Body of pancreas (tissue), 4 donors: ENCODE results near the gene PERCC1. TPM values are rescaled to one million over a fixed set of nuclear protein-coding genes. Genes with fewer than 3 reads are reported as not detected.

Experiments
- ATAC-seq: fragments of 150-250 bp; one replicate; pipeline ENCODE4 v1.9.1; 2016
- DNase-seq, 4 donors: peaks; one replicate each; pipeline ENCODE4 v3.0.0-alpha.2; 2019
- H3K27ac ChIP-seq, 4 donors: fragments of 200-600 bp; sonication (generic); 1 replicate in 3 of 4; 2 replicates in 1 of 4; pipeline versions ENCODE4 v1.5.1 to v1.6.1; 2016 to 2019; ENCODE audit warnings: mild to moderate bottlenecking in 1 of 4, mixed read lengths in 1 of 4, moderate library complexity in 1 of 4
- H3K27me3 ChIP-seq, 2 donors: fragments of 200-600 bp; sonication (generic); one replicate each; pipeline ENCODE4 v1.6.0; 2016; ENCODE audit warnings: mild to moderate bottlenecking in 1 of 2
- H3K36me3 ChIP-seq, 2 donors: fragments of 200-600 bp; sonication (generic); replicated peaks in 1 of 2; 2 replicates each; pipeline ENCODE4 v1.5.1; 2016; ENCODE audit warnings: low read depth in 2 of 2; ENCODE audit not compliant: insufficient read depth in 1 of 2
- H3K4me1 ChIP-seq: fragments of 200-600 bp; sonication (generic); one replicate; pipeline ENCODE4 v1.6.0; 2016
- H3K4me3 ChIP-seq, 2 donors: fragments of 200-600 bp; sonication (generic); 1 replicate in 1 of 2; 2 replicates in 1 of 2; pipeline ENCODE4 v1.5.1; 2016 to 2019
- H3K9me3 ChIP-seq, 3 donors: fragments of 200-600 bp; sonication (generic); 1 replicate in 2 of 3; 2 replicates in 1 of 3; pipeline ENCODE4 v1.5.1; 2016
- POLR2A ChIP-seq, 3 donors: fragments of 450-650 bp; IDR thresholded peaks; one replicate each; pipeline ENCODE4 v1.6.1; 2016; ENCODE audit warnings: antibody characterized with exemption in 3 of 3, mild to moderate bottlenecking in 2 of 3
- WGBS, 2 donors: methylation state at CpG; one replicate each; pipeline ENCODE4 v1.1.5; 2017; 5-methylcytosine and 5-hydroxymethylcytosine counted together
- intact Hi-C: fragments of 100-400 bp; cut with DNase I; formaldehyde crosslinking; loops from one replicate; pipeline ENCODE4 v1.15.1; 2023
- total RNA-seq, 2 donors: library from RNA; depleted of rRNA; stranded (reverse); fragments of >200 nt; gene quantifications; one replicate each; pipeline ENCODE4 v1.1.0, GENCODE V29; 2016
- TF ChIP-seq, protein P1 (sequence below), 7 experiments: fragments of 450-650 bp in 4 of 7; fragments of 200-600 bp in 3 of 7; sonication (generic) in 3 of 7; IDR thresholded peaks; one replicate each; pipeline ENCODE4 v1.5.1; 2016 to 2019; ENCODE audit warnings: antibody characterized with exemption in 7 of 7

The PERCC1 gene
- total RNA-seq, 2 donors from 2014 or later, result not detected

- no peaks in the 10 kb centered on the region for H3K9me3 ChIP-seq
- peak; percentile 50 to 58 (median 52) for DNase-seq
- peak overlapping the region; percentile 60 to 84 (median 78) for H3K27ac ChIP-seq
- intact Hi-C loops, result no loop called here
- H3K36me3 ChIP-seq, result no peaks in the 10 kb centered on the region
- ATAC-seq, result peak; percentile 42
- H3K27me3 ChIP-seq, result no peaks in the 10 kb centered on the region
- 3 to 73% methylated on average over 2 to 74 of the region's 85 CpGs for WGBS, 2 donors
- peak overlapping the region; percentile 90 to 96 for H3K4me3 ChIP-seq
- peak in 2 of 3 donors; percentile 24 to 30 for TF ChIP-seq POLR2A (IDR thresholded peaks at IDR 0.05)
- TF ChIP-seq, protein P1, sequence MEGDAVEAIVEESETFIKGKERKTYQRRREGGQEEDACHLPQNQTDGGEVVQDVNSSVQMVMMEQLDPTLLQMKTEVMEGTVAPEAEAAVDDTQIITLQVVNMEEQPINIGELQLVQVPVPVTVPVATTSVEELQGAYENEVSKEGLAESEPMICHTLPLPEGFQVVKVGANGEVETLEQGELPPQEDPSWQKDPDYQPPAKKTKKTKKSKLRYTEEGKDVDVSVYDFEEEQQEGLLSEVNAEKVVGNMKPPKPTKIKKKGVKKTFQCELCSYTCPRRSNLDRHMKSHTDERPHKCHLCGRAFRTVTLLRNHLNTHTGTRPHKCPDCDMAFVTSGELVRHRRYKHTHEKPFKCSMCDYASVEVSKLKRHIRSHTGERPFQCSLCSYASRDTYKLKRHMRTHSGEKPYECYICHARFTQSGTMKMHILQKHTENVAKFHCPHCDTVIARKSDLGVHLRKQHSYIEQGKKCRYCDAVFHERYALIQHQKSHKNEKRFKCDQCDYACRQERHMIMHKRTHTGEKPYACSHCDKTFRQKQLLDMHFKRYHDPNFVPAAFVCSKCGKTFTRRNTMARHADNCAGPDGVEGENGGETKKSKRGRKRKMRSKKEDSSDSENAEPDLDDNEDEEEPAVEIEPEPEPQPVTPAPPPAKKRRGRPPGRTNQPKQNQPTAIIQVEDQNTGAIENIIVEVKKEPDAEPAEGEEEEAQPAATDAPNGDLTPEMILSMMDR (IDR thresholded peaks at IDR 0.05), result peak; percentile 34 to 44 (median 39)
- peaks cover 30% of the 10 kb centered on the region for H3K4me1 ChIP-seq
Observed at GRCh38 chr16:1413684-1414531, 17.0 kb upstream of the PERCC1 start.

- Histone ChIP-seq H3K27ac (peak within 1 kb of the TSS; percentile 60 to 84 (median 78)), H3K36me3 (no peaks in the 10 kb centered on the region), H3K9me3 (no peaks in the 10 kb centered on the region), H3K27me3 (no peaks in the 10 kb centered on the region), H3K4me1 (peaks cover 36% of the 10 kb centered on the region), H3K4me3 (peak within 1 kb of the TSS; percentile 90 to 96)
- ATAC-seq (peak; percentile 81), DNase-seq (peak; percentile 78 to 84 (median 82))
- WGBS, 2 donors, result 0 to 4% methylated on average over 5 to 37 of the region's 72 CpGs
- no peak for TF ChIP-seq POLR2A (IDR thresholded peaks at IDR 0.05)
- TF ChIP-seq, protein P1 (IDR thresholded peaks at IDR 0.05), result no peak
- intact Hi-C loops, result no loop called here
Observed at GRCh38 chr16:1414532-1415260, 16.2 kb upstream of the PERCC1 start, which contains the start of gene UNKL. Gene UNKL, minus strand, starts transcription at chr16:1414704. Its CDS starts 13 bp downstream, at chr16:1414691.

DNA sequence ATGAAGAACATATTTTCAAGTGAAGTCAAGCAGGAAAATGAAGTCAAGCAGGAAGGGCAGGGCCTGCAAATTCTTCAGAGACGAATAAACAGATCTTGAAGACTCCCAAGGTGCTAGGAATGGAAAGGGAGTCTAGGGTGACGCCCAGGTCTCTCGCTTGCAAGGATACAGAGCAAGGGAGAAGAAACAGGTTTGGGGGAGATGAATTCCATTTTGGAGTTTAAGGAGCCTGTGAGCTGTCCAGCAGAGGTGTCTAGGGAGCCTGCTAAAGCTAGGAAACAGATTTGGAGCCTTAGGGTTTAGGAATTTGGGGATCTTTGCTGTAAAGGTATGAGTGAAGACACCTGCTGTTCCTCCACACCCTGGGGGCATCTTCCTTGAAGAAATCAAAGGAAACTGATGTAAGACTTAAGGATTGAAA is 14.3 kb upstream of the PERCC1 start:
- H3K9me3 ChIP-seq, result no peaks in the 10 kb centered on the region
- WGBS, 2 donors, result 63 to 69% methylated on average over 3 of the region's 3 CpGs
- no peak overlapping the region for H3K4me3 ChIP-seq
- H3K36me3 ChIP-seq, result no peaks in the 10 kb centered on the region
- H3K27me3 ChIP-seq, result no peaks in the 10 kb centered on the region
- H3K27ac ChIP-seq, result peak overlapping the region in 1 of 4 donors; percentile 21
- ATAC-seq (no peak), DNase-seq (no peak)
- intact Hi-C loops, result no loop called here
- TF ChIP-seq POLR2A (IDR thresholded peaks at IDR 0.05), result no peak
- TF ChIP-seq, protein P1 (IDR thresholded peaks at IDR 0.05), result no peak
- peaks cover 46% of the 10 kb centered on the region for H3K4me1 ChIP-seq

GRCh38 chr16:1420111-1420539 is 10.8 kb upstream of the PERCC1 start:
- H3K4me3 ChIP-seq, result peak overlapping the region; percentile 78 to 97
- ATAC-seq (no peak), DNase-seq (peak in 1 of 4 donors; percentile 16)
- no peaks in the 10 kb centered on the region for H3K27me3 ChIP-seq
- peak overlapping the region; percentile 40 to 94 (median 81) for H3K27ac ChIP-seq
- TF ChIP-seq, protein P1 (IDR thresholded peaks at IDR 0.05), result no peak
- TF ChIP-seq POLR2A (IDR thresholded peaks at IDR 0.05), result no peak
- H3K4me1 ChIP-seq, result peaks cover 41% of the 10 kb centered on the region
- intact Hi-C loops, result no loop called here
- H3K9me3 ChIP-seq, result no peaks in the 10 kb centered on the region
- 0 to 2% methylated on average over 1 to 22 of the region's 22 CpGs for WGBS, 2 donors
- no peaks in the 10 kb centered on the region for H3K36me3 ChIP-seq
